PC-3 (cell line): ENCODE measurements around the gene HEYL. TPM values are rescaled to one million over a fixed set of nuclear protein-coding genes. Genes with fewer than 3 reads are reported as not detected.
A peak's percentile ranks its signal among the peaks of the same experiment; 100 is the strongest.

Experiments used
- ATAC-seq: fragments of 200-7000 bp; cut with Tn5 transposase; 2 replicates; pipeline ENCODE4 v1.9.1; 2020; ENCODE audit warnings: mild to moderate bottlenecking, moderate library complexity
- Bru-seq: library from RNA; stranded (reverse); fragments of 400-500 nt; gene quantifications from one replicate; lab custom pipeline; 2021; lab: Mats Ljungman, UMichigan
- BruChase-seq, 2 experiments: library from RNA; stranded (reverse); fragments of 400-500 nt; gene quantifications; one replicate each; lab custom pipeline; 2021; lab: Mats Ljungman, UMichigan
- BruUV-seq: library from RNA; stranded (reverse); fragments of 400-500 nt; replicated peaks from 2 replicates; lab custom pipeline; 2021; lab: Mats Ljungman, UMichigan
- CTCF ChIA-PET: fragments of 300-600 bp; sonication (Branson Sonifier 250); formaldehyde crosslinking; loops from one replicate; lab custom pipeline; 2022; ENCODE audit warnings: antibody characterized with exemption; lab: Charles Lee
- POLR2A ChIA-PET: fragments of 300-600 bp; sonication (Branson Sonifier 250); formaldehyde crosslinking; loops from one replicate; lab custom pipeline; 2022; ENCODE audit warnings: antibody characterized with exemption; ENCODE audit not compliant: unreplicated experiment; lab: Charles Lee
- DNase-seq: peaks from one replicate; pipeline ENCODE4 v3.0.0-alpha.2; 2015
- H2AFZ ChIP-seq: fragments of 300-600 bp; sonication (generic); 2 replicates; pipeline ENCODE4 v1.6.0; 2016; ENCODE audit warnings: antibody characterized with exemption, low read length
- H3F3A ChIP-seq: fragments of 300-600 bp; sonication (generic); one replicate; pipeline ENCODE4 v1.6.0; 2017; ENCODE audit warnings: antibody characterized with exemption, low read length, control low read depth, mild to moderate bottlenecking; ENCODE audit not compliant: unreplicated experiment
- H3K27ac ChIP-seq: fragments of 300-600 bp; sonication (generic); 2 replicates; pipeline ENCODE4 v1.5.1; 2016; ENCODE audit warnings: mild to moderate bottlenecking, low read length
- H3K27me3 ChIP-seq: fragments of 300-600 bp; sonication (generic); 2 replicates; pipeline ENCODE4 v1.6.1; 2016; ENCODE audit warnings: low read length, mixed read lengths
- H3K36me3 ChIP-seq: fragments of 300-600 bp; sonication (generic); 2 replicates; pipeline ENCODE4 v1.6.1; 2016; ENCODE audit warnings: low read depth, mixed run types, low read length, mixed read lengths
- H3K4me1 ChIP-seq: fragments of 300-600 bp; sonication (generic); 2 replicates; pipeline ENCODE4 v1.5.1; 2016; ENCODE audit warnings: low read length; ENCODE audit not compliant: insufficient read depth
- H3K4me2 ChIP-seq: fragments of 300-600 bp; sonication (generic); 2 replicates; pipeline ENCODE4 v1.6.0; 2016; ENCODE audit warnings: low read length
- H3K4me3 ChIP-seq: fragments of 300-600 bp; sonication (generic); 2 replicates; pipeline ENCODE4 v1.5.1; 2016; ENCODE audit warnings: mild to moderate bottlenecking, low read length, mixed read lengths
- H3K79me2 ChIP-seq: fragments of 300-600 bp; sonication (generic); 2 replicates; pipeline ENCODE4 v1.6.1; 2017; ENCODE audit warnings: low read length, mixed read lengths
- H3K9ac ChIP-seq: fragments of 300-600 bp; sonication (generic); 2 replicates; pipeline ENCODE4 v1.6.0; 2016; ENCODE audit warnings: mild to moderate bottlenecking, low read length
- H3K9me2 ChIP-seq: fragments of 300-600 bp; sonication (generic); replicated peaks from 2 replicates; pipeline ENCODE4 v1.6.1; 2016; ENCODE audit warnings: mixed run types, low read length, mixed read lengths
- H3K9me3 ChIP-seq: fragments of 300-600 bp; sonication (generic); 2 replicates; pipeline ENCODE4 v1.6.1; 2016; ENCODE audit warnings: low read length, mixed read lengths
- H4K20me1 ChIP-seq: fragments of 300-600 bp; sonication (generic); 2 replicates; pipeline ENCODE4 v1.6.1; 2016; ENCODE audit warnings: low read length, mixed read lengths
- CTCF ChIP-seq: fragments of 300-600 bp; sonication (generic); conservative IDR thresholded peaks from 2 replicates; pipeline ENCODE4 v1.5.1; 2017; ENCODE audit warnings: antibody characterized with exemption, low read depth, mild to moderate bottlenecking, low read length
- EZH2 ChIP-seq: fragments of 300-600 bp; sonication (generic); IDR thresholded peaks from one replicate; pipeline ENCODE4 v1.6.1; 2017; ENCODE audit warnings: antibody characterized with exemption, mild to moderate bottlenecking, low read length; ENCODE audit not compliant: unreplicated experiment
- EZH2phosphoT487 ChIP-seq: fragments of 300-600 bp; sonication (generic); IDR thresholded peaks from 2 replicates; pipeline ENCODE4 v1.6.1; 2018; ENCODE audit warnings: mild to moderate bottlenecking, antibody characterized with exemption, low read length, borderline replicate concordance
- intact Hi-C: fragments of 100-400 bp; cut with micrococcal nuclease; formaldehyde crosslinking; loops from 2 replicates; pipeline ENCODE4 v1.9.0; 2023
- long read RNA-seq: library from polyadenylated mRNA; unstranded; transcript quantifications from one replicate; pipeline ENCODE4 v2.0.0, GENCODE V29; 2021; ENCODE audit not compliant: unreplicated experiment
- total RNA-seq: library from RNA; depleted of rRNA; stranded (reverse); fragments of >200 nt; gene quantifications from 2 replicates; pipeline ENCODE4 v1.2.3, GENCODE V29; 2014; rRNA removed

The HEYL gene
- total RNA-seq (0.12 TPM in 1 of 2 replicates, not detected in the other), Bru-seq, nascent RNA (percentile 5 among the genes with signal in this experiment), BruChase-seq, experiment 1, labeled RNA remaining after a 6-hour chase (not detected), BruChase-seq, experiment 2, labeled RNA remaining after a 2-hour chase (percentile 8 among the genes with signal in this experiment)
- long read RNA-seq: 0 reads

GRCh38 chr1:39639305-39640130 lies at the start of gene HEYL:
HEYL (minus strand) TSS chr1:39639643; CDS start chr1:39639625, 18 bp downstream.
- no TSS peak for BruUV-seq
- Histone ChIP-seq H3K9ac (no peak within 1 kb of the TSS), H2AFZ (no peak within 1 kb of the TSS), H3K4me2 (no peak within 1 kb of the TSS), H3K36me3 (no peaks in the 10 kb centered on the region), H4K20me1 (no peaks in the 10 kb centered on the region), H3K27ac (no peak within 1 kb of the TSS), H3K4me1 (peaks cover 8% of the 10 kb centered on the region; the same call in 1 of the 2 replicates), H3K9me2 (no peaks in the 10 kb centered on the region), H3K4me3 (no peak within 1 kb of the TSS), H3K79me2 (no peaks in the 10 kb centered on the region), H3F3A (no peaks in the 10 kb centered on the region), H3K27me3 (peaks cover 5% of the 10 kb centered on the region; the same call in 1 of the 2 replicates), H3K9me3 (no peaks in the 10 kb centered on the region)
- no peak for TF ChIP-seq CTCF
- no peak for TF ChIP-seq EZH2
- TF ChIP-seq EZH2phosphoT487: no peak
- ATAC-seq (no peak), DNase-seq (no peak)
- ChIA-PET CTCF (no interaction called here), POLR2A (no interaction called here)
- intact Hi-C loops: no loop called here

- no peak overlapping the region for H3K4me3 ChIP-seq
- no peaks in the 10 kb centered on the region for H3K9me2 ChIP-seq
- no peaks in the 10 kb centered on the region for H3F3A ChIP-seq
- H3K79me2 ChIP-seq: no peaks in the 10 kb centered on the region
- no peaks in the 10 kb centered on the region for H4K20me1 ChIP-seq
- CTCF ChIA-PET: no interaction called here
- 0 out of 2 replicates have a peak, but pooled peaks cover 4% of the 10 kb centered on the region for H3K4me1 ChIP-seq
- BruUV-seq: no TSS peak
- no peaks in the 10 kb centered on the region; the same call in 1 of the 2 replicates for H3K27me3 ChIP-seq
- ATAC-seq: no peak
- H3K9ac ChIP-seq: no peak overlapping the region
- no peak for DNase-seq
- POLR2A ChIA-PET: no interaction called here
- H3K36me3 ChIP-seq: no peaks in the 10 kb centered on the region
- no peak for TF ChIP-seq CTCF
- no peak for TF ChIP-seq EZH2phosphoT487
- no peak for TF ChIP-seq EZH2
- intact Hi-C loops: no loop called here
- no peak overlapping the region for H2AFZ ChIP-seq
- no peaks in the 10 kb centered on the region for H3K9me3 ChIP-seq
- no peak overlapping the region for H3K27ac ChIP-seq
- no peak overlapping the region for H3K4me2 ChIP-seq
These were observed 49.8 kb upstream of the HEYL start for GRCh38 chr1:39689214-39689613.
